ENCODE data around the gene CREB5.
"Not testable (repeated sequence)": the region's sequence is repeated elsewhere in the genome, so short reads cannot be mapped to it uniquely, and the experiment has no call there.

The CREB5 gene

GRCh38 chr7:28581351-28581750, 169.0 kb downstream of the CREB5 start:
- no peak for DNase-seq (ENCODE audit: low read depth)

- DNase-seq (ENCODE audit: low read depth) = no peak
Measured at GRCh38 chr7:28582226-28582625, 169.9 kb downstream of the CREB5 start.

- DNase-seq (ENCODE audit: low read depth) = no peak
Measured at GRCh38 chr7:28584235-28584634, 171.9 kb downstream of the CREB5 start.

GRCh38 chr7:28586736-28587135, 174.4 kb downstream of the CREB5 start:
- no peak for DNase-seq (ENCODE audit: low read depth)

- no peak for DNase-seq (ENCODE audit: low read depth)
Measured at GRCh38 chr7:28587211-28587610, 174.9 kb downstream of the CREB5 start.

- DNase-seq (ENCODE audit: low read depth) = no peak
Measured at GRCh38 chr7:28588602-28589001, 176.3 kb downstream of the CREB5 start.

- no peak for DNase-seq (ENCODE audit: low read depth)
Measured at GRCh38 chr7:28591041-28591674, 178.8 kb downstream of the CREB5 start.

GRCh38 chr7:28591725-28592349, 179.5 kb downstream of the CREB5 start:
- DNase-seq (ENCODE audit: low read depth) = no peak

GRCh38 chr7:28592861-28593260, 180.5 kb downstream of the CREB5 start:
- DNase-seq (ENCODE audit: low read depth) = no peak

GRCh38 chr7:28595076-28595475, 182.8 kb downstream of the CREB5 start:
- DNase-seq (ENCODE audit: low read depth) = no peak

GRCh38 chr7:28595801-28596200, 183.5 kb downstream of the CREB5 start:
- no peak for DNase-seq (ENCODE audit: low read depth)

GRCh38 chr7:28596245-28596935, 184.1 kb downstream of the CREB5 start:
- no peak for DNase-seq (ENCODE audit: low read depth)

- no peak for DNase-seq (ENCODE audit: low read depth)
Measured at GRCh38 chr7:28597284-28597683, 185.0 kb downstream of the CREB5 start.

- DNase-seq (ENCODE audit: low read depth) = not testable (repeated sequence)
Measured at GRCh38 chr7:28598037-28598436, 185.7 kb downstream of the CREB5 start.

GRCh38 chr7:28598586-28598985, 186.3 kb downstream of the CREB5 start:
- no peak for DNase-seq (ENCODE audit: low read depth)

GRCh38 chr7:28599411-28599810, 187.1 kb downstream of the CREB5 start:
- no peak for DNase-seq (ENCODE audit: low read depth)

GRCh38 chr7:28602282-28602681, 190.0 kb downstream of the CREB5 start:
- DNase-seq (ENCODE audit: low read depth) = no peak

GRCh38 chr7:28605427-28606085, 193.2 kb downstream of the CREB5 start:
- DNase-seq (ENCODE audit: low read depth) = no peak

GRCh38 chr7:28606421-28606820, 194.1 kb downstream of the CREB5 start:
- no peak for DNase-seq (ENCODE audit: low read depth)

GRCh38 chr7:28607855-28608193, 195.5 kb downstream of the CREB5 start:
- DNase-seq (ENCODE audit: low read depth) = no peak

GRCh38 chr7:28608237-28608656, 195.9 kb downstream of the CREB5 start:
- DNase-seq (ENCODE audit: low read depth) = no peak

- no peak for DNase-seq (ENCODE audit: low read depth)
Measured at GRCh38 chr7:28608731-28609130, 196.4 kb downstream of the CREB5 start.

- DNase-seq (ENCODE audit: low read depth) = no peak
Measured at GRCh38 chr7:28609608-28610007, 197.3 kb downstream of the CREB5 start.

Measured in activated gamma-delta T cell treated with anti-CD3 and anti-CD28 coated beads, Interleukin-2, amount 50 U/mL, for 16 hours (primary cell).